Hematopoietic multipotent progenitor cell treated with erythropoietin and hydrocortisone succinate and interleukin-3 and kit ligand, for 15 days (in vitro differentiated cells): ENCODE measurements around the gene DACH1.
"Not testable (repeated sequence)": the region's sequence is repeated elsewhere in the genome, so short reads cannot be mapped to it uniquely, and the experiment has no call there.

Experiments used
- DNase-seq: peaks from one replicate; pipeline ENCODE4 v3.0.0-alpha.2; 2015; ENCODE audit warnings: low spot score

Gene DACH1

GRCh38 chr13:71867131-71867814 is at the start of gene DACH1:
Gene DACH1 (minus strand): TSS chr13:71867204.
- no peak for DNase-seq

- DNase-seq: no peak
Observed at GRCh38 chr13:71913717-71914116, 46.7 kb upstream of the DACH1 start.

- DNase-seq: no peak
Observed at GRCh38 chr13:71912524-71912923, 45.5 kb upstream of the DACH1 start.

GRCh38 chr13:71906448-71906847 is 39.4 kb upstream of the DACH1 start:
- DNase-seq: no peak

GRCh38 chr13:71902676-71903075 is 35.7 kb upstream of the DACH1 start:
- DNase-seq: no peak

- not testable (repeated sequence) for DNase-seq
Observed at GRCh38 chr13:71893506-71893905, 26.5 kb upstream of the DACH1 start.

GRCh38 chr13:71886880-71887279 is 19.9 kb upstream of the DACH1 start:
- no peak for DNase-seq

GRCh38 chr13:71882120-71882519 is 15.1 kb upstream of the DACH1 start:
- DNase-seq: no peak

GRCh38 chr13:71880753-71881541 is 13.9 kb upstream of the DACH1 start:
- DNase-seq: no peak

- no peak for DNase-seq
Observed at GRCh38 chr13:71879808-71880344, 12.9 kb upstream of the DACH1 start.

- DNase-seq: peak; percentile 4
Observed at GRCh38 chr13:71879129-71879535, 12.1 kb upstream of the DACH1 start.

GRCh38 chr13:71877256-71877653 is 10.3 kb upstream of the DACH1 start:
- no peak for DNase-seq

- DNase-seq: no peak
Observed at GRCh38 chr13:71876648-71877255, 9.7 kb upstream of the DACH1 start.

GRCh38 chr13:71875823-71876222 is 8.8 kb upstream of the DACH1 start:
- no peak for DNase-seq

- no peak for DNase-seq
Observed at GRCh38 chr13:71874458-71874857, 7.5 kb upstream of the DACH1 start.

GRCh38 chr13:71873418-71874247 is 6.6 kb upstream of the DACH1 start:
- DNase-seq: no peak

GRCh38 chr13:71871844-71872243 is 4.8 kb upstream of the DACH1 start:
- DNase-seq: no peak

GRCh38 chr13:71871176-71871754 is 4.3 kb upstream of the DACH1 start:
- no peak for DNase-seq

GRCh38 chr13:71870100-71870499 is 3.1 kb upstream of the DACH1 start:
- DNase-seq: no peak

- DNase-seq: no peak
Observed at GRCh38 chr13:71869274-71869673, 2.3 kb upstream of the DACH1 start.

- DNase-seq: no peak
Observed at GRCh38 chr13:71866335-71867130, 471 bp downstream of the DACH1 start.
